GM19455 (cell line): ENCODE measurements around the gene PRKAR1B.

Source experiments
- ATAC-seq: cut with Tn5 transposase; IDR thresholded peaks from one replicate; pipeline ENCODE4 v1.9.1; 2021; ENCODE audit not compliant: unreplicated experiment

The PRKAR1B gene

DNA sequence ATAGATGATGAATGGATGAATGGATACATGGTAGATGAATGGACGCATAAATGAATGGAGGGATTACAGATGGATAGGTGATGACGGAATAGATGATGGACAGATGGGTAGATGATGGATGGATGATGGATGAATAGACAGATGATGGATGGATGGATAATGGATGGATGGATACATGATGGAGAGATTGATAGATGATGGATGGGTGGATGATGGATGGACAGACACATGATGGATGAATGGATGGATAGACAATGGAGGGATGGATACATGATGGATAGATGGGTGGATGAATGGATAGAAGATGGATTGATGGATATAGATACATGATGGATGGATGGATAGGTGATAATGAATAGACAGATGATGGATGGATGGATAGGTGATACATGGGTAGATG is 198.6 kb downstream of the PRKAR1B start:
- no peak for ATAC-seq

DNA sequence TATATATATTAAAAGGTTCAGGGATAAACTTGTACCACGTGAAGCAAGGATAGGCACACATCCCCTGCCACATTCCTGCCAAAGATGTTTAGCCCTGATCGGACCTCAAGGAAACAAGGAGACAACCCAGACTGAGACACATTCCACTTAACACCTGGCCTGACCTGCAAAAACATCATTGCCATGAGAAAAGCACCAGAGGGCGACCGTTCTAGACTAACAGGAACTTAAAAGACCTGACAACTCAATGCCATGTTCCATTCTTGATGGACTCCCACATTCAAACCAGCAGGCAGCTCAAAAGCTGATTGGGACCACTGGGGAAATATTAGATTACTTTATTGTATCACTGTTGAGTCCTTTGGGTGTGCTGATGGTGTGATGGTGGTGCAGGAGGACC is 199.4 kb downstream of the PRKAR1B start:
- ATAC-seq: no peak

DNA sequence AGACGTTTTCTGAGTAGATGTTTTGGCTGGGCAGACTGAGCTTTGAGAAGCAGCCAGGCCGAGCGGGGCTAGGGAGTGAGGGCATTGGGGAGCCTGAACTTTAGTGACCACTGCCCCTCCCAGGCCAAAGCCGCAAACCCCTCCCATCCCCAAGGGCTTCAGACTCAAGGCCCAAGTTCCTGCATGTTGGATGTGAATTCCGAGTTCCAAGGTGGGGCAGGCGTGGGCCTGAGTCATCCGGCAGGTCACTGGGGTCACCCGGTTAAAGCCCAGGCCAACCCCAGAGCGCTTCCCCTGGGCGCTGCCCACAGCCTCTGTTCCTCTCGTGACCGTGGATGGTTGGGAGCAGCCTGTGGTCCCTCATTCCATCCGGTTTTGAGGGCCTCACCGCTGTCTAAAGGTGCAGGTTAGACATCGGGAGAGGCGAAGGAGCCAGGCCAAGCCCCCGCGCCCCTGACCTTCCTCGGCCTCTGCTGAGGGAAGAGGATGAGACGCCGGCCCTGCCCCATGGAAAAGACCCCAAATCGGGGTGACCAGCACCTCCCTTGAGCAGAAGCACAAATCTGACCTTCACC is 200.5 kb downstream of the PRKAR1B start:
- no peak for ATAC-seq

DNA sequence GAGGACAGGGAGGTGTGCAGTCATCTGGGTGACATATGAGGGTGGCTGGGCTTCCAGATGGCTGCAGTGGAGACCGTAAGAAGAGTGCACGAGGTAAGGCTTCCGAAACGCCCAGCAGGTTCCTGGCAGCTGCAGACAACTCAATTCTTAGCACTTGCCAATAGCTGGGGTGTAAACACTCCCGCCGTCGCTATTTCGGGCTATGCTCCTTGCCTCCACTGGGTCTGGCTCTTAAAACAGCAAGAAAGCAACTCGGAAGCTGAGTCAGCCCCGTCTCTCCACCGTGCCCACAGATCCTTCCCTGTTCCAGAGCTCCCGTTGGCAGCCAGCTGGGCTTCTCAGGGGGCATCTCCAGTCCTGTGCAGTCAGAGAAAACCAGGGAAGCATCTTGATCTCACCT is 201.3 kb downstream of the PRKAR1B start:
- no peak for ATAC-seq

DNA sequence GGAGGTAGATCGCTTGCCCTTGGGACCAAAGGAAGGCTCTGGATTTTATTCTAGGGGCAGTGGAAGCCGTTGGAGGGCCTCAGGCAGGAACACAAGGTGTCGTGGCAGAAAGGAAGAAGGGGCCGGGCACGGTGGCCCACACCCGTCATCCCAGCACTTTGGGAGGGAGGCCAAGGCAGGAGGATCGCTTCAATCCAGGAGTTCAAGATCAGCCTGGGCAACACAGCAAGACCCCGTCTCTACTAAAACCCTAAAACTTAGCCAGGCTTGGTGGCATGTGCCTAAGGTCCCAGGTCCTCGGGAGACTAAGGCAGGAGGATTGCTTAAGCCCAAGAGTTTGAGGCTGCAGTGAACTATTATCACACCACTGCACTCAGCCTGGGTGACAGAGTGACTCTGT is 202.3 kb downstream of the PRKAR1B start:
- ATAC-seq: no peak

DNA sequence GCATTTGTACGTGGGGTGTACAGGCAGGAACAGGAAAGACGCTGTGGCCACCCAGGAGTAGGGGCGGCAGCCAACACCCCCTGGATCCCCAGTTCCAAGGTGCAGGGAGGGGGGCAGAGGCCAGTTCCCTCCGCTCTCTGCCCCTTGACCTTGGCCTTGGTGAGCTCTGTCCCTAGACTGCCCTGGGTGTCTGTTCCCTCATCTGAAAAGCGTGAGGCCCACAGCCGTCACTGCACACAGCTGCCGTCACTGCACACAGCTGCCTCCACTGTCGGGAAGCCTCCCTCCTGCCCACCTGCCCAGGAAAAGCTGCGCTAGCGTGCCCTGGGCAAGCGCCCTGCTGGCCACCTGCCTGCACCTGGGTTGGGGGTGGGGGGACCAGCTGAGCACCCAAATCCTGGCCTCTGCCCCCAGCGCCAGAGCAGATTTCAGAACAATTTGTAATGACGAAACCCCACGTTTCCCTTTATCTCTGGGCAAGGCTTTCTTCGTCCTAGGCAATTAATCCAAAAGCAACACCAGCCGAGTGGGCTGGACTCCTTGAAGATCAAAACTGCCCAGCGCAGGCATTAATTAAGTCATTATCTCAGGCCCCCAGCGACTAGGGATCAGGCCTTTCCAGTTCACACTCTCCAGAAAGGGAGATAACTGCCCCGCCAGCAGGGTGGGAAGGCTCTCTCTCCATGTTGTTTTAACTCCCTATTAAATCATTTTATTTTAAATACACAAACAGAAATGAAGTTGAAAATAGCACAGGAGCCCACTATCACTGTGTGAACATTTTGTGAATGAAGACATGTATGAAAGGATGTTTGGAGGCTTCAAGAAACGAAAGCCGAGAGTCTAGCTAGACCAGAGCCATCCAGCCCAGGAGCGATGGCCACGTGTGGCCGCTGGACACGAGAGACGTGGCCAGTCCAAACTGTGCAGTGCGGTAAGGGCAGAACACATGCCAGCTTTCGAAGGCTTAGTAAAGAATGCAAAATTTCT is 203.4 kb downstream of the PRKAR1B start:
- no peak for ATAC-seq

DNA sequence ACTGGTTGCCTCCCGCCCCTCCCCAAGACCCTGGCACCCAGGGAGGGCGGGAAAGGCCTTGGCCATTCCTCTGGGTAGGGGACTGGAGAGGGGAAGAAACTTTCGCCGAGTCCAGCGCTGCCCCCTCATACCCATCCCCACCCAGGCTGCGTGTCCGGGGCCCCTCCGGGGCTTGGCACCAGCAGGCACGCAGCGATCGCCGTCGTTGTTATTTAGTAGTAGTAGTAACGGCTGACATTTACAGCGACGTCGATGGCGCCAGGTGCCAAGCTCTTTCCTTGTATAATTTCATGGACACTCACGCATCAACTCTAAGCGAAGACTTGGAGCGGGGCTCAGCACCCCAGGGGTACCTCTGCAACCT is 204.1 kb downstream of the PRKAR1B start:
- no peak for ATAC-seq

DNA sequence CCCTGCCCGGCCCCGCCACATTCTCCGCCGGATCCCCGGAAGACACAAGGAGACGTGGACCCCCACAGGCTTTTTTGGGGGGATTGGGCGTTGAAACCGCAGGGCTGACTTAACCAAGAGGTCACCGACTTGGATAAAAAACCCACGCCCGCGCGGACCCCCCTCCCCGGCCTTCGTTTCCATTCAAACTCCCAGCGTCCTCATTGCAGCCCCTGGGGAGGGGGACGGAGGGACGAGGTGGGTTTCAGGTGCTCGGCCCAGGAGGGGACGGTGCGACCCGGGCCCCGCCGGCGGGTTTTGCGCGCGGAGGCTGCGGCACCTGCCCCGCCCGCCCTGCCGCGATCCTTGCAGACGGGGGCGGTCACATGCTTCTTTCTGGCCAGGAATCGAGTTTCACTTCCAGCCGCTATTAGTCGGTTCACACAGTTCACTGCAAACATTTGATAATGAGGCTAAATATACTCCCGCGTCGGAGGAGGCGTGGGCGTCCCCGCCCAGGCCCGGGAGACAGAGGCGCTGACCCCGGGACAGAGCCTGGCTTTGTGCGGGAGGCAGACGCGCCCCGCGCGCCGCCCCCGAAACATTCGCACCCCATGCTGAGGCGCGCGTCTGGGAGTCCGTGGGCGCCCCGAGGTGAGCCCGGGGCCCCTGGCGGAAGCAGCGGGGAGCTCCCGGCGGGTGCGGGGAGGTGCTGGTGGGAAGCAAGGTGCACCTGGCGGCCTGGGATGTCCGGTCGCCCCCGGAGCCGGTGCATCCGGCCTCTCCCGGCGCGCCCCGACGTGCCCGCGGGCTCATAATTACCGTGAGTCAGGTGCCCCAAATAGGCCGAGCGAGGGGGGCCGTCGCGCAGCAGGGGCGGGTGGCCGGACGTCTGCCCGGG is 204.8 kb downstream of the PRKAR1B start:
- no peak for ATAC-seq

DNA sequence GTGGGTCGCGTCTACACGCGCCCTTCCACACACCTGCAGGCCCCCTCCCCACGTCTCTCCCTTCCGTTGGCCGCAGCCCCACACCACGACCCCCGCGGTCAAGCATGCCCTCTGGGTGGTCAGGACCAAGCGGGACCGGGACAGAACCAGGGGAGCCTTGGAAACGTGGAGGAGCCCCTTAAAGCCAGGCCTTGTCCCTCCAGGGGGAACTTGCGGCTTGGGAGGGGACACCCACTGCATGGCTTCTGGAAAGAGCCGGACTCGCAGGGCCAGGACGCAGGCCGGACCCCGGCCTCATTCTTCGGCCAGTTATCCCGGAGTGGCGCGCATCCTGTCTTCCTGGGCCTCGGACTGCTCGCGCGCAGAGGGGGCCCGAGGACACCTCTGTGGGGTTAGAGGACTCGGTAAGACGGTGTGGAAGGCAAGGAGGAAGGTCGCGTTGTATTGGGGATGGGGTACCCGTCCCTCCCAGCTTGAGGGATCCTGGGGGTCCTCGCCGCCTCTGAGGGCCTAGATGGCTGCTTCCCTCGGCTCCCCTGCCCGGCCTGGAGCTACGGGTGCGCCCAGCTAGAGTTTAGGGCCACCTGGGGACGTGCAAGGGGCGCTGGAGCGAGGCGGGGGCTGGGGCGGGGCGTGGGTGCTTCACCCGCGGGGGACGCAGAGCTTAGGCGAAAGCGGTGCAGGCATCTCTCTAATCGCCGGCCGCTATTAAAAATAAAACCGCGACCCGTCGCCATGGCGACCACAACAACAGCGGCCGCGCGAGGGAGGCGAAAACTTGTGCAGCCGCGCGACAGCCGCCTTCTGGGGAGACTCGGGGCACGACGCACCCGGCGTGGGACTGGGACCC is 205.6 kb downstream of the PRKAR1B start:
- ATAC-seq: no peak

DNA sequence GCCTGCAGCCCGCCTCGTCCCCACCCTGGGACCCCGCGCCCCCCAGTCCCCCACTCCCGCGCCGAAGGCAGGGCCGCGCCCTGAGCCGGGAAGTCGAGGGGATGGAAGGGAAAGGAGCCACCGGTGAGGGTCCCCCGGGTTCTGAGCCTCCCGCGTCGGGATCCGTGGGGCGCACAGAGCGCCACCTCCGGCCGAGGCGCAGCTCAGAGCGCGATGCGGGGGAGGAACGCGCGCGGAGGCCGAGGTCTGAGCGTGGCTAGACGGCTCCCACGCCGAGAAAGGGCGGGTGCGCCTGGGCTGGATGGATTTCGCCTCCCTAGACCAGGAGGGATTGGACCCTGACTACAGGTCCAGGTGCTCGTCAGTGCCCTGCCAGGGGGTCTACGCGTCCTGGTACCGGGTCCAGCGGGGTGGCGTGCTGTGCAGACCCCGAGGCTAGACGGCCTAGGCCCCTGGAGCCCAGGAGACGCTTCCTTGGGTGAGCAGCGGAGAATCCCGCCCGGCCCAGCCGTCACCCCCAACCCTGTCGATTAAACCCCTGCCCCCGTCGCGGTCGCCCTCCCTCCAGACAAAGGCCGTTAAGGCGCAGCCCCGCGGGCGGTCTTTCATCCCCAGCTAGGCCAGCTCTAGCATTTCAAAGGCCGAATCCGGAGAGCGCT is 206.4 kb downstream of the PRKAR1B start:
- no peak for ATAC-seq

DNA sequence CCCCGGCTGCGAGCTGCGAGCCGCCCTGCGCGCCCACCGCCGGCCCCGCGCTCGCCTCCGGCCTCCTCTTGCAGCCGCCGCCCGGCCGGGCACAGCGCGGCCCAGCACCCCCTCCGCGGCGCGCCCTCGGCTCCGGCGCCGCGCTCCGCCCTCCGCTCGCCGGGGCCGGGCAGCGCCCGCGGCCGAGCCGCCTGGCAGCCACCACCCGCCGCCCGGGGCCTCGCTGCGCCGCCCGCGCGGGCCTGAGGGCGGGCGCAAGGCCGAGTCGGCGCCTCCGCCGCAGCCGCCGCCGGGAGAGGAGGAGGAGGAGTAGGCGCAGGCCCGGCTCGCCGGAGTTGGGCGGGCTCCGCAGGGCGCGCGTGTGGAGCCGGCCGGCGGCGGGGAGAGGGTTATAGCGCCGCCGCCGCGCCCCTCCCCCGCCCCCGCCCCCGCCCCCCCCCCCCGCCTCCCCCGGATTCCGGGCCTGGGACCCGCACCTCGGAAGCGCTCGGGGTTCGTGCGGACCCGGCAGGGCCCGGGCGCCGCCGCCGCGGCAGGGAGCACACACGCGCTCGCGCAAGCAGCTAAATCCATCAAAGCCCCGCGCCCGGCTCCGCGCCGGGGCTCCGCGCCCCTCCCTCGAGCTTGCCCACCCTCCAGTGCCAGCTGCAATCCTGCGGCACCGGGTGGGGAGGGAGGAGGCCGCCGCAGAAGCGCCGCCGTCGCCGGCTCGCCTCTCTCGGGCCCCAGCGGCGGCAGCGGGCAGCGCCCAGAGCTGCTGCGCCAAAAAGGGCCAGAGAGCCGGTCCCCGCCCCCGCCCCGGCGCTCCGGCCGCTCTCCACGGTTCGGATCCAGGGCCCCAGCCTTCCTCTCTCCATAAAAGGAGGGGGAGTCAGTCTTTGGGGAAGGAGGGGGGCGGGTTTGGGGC is 207.3 kb downstream of the PRKAR1B start, which contains the start of gene PDGFA:
PDGFA (minus strand) TSS at position 363 of the 907 bp plus-strand sequence. CDS start 845 bp downstream, outside the sequence.
- ATAC-seq: no peak

DNA sequence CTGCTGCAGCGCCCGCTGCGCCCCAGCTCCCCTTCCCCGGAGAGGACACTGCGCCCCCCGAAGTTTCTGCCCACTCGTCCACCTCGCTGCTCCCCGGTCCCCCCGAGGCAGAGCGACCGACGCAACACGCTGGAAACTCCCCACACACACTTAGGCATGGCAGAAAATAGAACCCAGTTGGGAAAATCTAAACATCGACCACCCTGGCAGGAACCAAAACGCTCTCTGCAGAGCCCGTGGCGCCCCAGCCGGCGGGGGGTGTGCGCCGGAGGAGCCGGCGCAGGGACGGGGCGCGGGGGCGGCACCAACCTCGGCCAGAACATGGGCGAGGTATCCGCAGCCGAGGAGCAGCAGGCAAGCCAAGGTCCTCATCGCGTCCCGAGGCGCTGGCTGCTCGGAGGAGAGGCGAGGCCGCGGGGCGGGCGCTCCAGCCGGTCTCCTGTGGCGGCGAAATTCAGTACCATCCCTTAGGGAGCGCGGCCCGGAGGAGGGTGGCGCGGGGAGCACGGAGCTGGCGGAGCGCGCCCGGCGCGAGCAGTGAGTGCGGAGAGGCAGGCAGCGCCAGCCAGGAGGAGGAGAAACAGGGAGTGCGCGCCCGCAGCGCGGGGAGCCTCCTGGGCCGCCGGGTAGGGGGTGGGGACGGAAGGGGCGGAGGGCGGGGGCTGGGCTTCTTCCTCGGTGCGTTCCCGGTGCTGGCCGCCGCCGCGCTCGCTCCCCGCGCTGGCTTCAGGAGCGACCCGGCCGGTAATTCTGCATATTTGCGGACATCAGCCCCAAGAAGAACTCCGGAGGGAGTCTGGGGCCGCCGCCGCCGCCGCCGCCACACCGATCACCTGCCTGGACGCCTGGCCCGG is 208.2 kb downstream of the PRKAR1B start:
- no peak for ATAC-seq

DNA sequence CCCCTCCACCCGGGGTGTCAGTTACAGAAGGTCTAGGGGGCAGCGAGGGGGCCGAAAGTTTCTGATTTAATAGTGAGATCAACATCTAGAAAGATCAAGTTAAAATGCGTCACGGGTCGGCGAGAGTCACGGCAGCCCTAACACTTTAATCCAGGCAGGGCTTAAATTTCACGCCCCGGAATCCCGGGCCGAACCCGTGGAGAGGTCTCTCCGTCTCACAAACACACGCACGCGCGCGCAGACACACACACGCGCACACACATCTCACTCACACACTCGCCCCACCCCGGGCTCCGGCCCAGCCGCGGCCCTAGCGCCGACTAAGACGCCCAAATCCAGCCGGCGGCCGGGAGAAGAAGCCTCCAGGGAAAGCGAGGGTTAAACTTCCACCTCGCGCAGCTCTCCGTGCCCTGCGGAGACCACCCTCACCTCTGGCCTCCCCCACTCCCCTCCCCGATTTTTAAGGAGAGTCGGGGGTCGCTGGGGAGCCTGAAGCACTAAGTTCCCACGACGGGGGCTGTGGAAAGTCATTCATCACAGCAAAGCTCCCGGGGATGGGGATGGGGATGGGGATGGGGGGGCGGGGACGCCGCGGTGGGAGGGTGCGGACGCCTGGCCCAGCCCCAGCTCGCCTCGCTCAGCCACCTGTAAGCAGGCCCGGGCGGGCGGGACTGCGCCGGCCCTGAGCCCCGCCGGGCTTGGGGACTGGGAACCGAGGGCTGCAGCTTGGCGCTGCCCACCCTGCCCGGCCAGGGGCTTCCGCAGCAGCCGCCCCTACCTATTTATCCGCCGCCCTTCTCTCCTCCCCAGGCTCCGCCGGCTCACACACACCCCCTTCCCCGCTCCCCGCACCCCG is 209.1 kb downstream of the PRKAR1B start:
- ATAC-seq: no peak

DNA sequence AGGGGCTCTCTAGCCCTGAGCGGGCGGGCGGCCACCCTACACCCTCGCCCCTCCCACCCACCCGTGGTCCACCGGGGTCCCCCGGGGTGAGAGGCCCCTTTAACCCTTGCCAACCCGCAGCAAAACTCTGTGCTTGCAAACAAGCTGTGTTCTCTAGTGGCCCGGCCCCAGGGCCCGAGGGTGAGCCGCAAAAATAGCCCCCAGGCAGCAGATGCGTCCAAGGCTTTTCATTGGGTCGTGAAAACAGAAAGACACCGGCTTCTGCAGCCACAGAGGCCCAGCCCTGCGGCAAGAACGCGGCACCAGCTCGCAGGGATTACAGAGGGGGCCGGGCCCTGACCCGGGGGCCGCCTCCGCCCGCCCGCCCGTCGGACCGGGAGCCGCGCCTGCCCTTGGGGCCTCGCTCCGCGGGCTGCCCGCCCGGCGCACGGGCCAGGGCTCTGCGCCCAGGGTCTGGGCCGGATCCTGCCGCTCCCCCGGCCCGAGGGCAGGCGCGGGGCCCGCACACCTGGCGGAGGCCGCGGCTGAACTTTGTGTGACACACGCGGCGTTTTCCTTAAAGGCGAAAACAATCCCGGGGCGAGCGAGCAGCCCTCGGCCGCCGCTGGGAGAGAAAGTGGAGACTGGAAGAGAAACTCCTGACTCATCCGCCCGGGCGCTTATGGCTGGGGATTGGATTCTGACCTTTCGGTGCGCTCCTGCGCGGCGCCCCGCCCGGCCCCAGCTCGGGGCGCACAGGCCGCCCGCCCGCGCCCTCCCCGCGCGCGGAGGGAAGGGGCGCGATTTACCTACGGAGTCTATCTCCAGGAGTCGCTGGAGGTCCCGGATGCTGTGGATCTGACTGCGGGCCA is 210.2 kb downstream of the PRKAR1B start:
- no peak for ATAC-seq

DNA sequence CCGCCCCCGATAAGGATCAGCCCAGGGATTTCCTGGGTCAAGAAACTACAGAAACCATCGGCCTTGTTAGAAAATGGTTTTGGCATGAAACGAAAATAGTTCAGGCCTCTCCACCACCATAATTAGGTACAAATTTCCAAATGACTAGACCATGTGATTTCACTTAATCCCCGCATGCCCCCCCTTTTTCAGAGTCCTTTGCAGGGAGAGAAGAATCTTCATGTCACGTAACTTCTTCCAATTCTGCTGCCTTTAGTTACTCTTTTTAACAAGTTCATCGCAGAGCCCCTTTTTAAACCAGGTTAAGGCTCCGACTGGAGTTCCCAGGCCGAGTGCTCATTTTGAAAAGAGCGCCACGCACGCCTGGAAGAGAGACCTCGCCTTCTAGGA is 210.9 kb downstream of the PRKAR1B start:
- ATAC-seq: no peak

DNA sequence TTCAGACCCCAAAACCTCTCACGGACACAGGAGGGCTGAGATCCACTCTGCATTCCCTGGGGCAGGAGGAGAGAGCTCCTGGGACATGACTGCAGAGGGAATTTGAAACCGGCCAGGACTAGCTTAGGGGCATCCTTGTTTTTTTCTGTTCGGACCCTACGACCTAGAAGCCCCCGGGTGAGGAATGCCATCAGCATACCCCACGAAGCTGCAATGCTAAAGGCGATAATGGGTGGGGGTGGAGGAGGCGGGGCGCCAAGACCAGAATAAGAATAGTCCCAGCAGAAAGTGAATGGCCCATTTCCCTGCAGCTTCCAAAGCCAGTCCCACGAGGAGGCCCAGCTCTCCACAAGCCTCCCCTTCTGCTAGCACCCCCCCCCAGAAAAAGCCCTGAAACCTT is 211.5 kb downstream of the PRKAR1B start:
- no peak for ATAC-seq
